HL-60 (cell line): ENCODE measurements around the gene FAH.

Source experiments
- DNase-seq, 2 experiments: peaks; one replicate each; pipeline ENCODE4 v3.0.0-alpha.2; 2010 to 2020; ENCODE audit warnings: low read depth in 1 of 2, low spot score in 1 of 2
- H3K27ac ChIP-seq: fragments of 250-450 bp; sonication (Bioruptor Pico); replicated peaks from 2 replicates; pipeline ENCODE4 v1.5.1; 2020; ENCODE audit warnings: mild to moderate bottlenecking, moderate library complexity
- H3K27me3 ChIP-seq: fragments of 250-450 bp; sonication (Bioruptor Pico); 2 replicates; pipeline ENCODE4 v1.5.1; 2021; ENCODE audit warnings: mild to moderate bottlenecking, moderate library complexity; ENCODE audit not compliant: insufficient read depth, poor library complexity, severe bottlenecking
- H3K4me3 ChIP-seq: replicated peaks from 2 replicates; pipeline ENCODE4 v1.5.1; 2011; ENCODE audit warnings: mild to moderate bottlenecking, control low read depth, low read length; ENCODE audit not compliant: insufficient read depth
- GABPA ChIP-seq: IDR thresholded peaks from 2 replicates; pipeline ENCODE4 v1.6.1; 2012; ENCODE audit warnings: low read depth
- POLR2AphosphoS5 ChIP-seq: IDR thresholded peaks from 2 replicates; pipeline ENCODE4 v1.6.1; 2012; ENCODE audit warnings: low read depth
- REST ChIP-seq: IDR thresholded peaks from 2 replicates; pipeline ENCODE4 v1.6.1; 2012; ENCODE audit warnings: low read depth; ENCODE audit not compliant: insufficient replicate concordance
- SPI1 ChIP-seq: IDR thresholded peaks from 2 replicates; pipeline ENCODE4 v1.6.1; 2012; ENCODE audit warnings: low read depth, mild to moderate bottlenecking, borderline replicate concordance
- TF ChIP-seq, protein P1 (sequence below): IDR thresholded peaks from one replicate; pipeline ENCODE4 v1.5.1; 2011; ENCODE audit warnings: low read length, control low read depth, inconsistent platforms; ENCODE audit not compliant: insufficient read depth

The FAH gene

DNA sequence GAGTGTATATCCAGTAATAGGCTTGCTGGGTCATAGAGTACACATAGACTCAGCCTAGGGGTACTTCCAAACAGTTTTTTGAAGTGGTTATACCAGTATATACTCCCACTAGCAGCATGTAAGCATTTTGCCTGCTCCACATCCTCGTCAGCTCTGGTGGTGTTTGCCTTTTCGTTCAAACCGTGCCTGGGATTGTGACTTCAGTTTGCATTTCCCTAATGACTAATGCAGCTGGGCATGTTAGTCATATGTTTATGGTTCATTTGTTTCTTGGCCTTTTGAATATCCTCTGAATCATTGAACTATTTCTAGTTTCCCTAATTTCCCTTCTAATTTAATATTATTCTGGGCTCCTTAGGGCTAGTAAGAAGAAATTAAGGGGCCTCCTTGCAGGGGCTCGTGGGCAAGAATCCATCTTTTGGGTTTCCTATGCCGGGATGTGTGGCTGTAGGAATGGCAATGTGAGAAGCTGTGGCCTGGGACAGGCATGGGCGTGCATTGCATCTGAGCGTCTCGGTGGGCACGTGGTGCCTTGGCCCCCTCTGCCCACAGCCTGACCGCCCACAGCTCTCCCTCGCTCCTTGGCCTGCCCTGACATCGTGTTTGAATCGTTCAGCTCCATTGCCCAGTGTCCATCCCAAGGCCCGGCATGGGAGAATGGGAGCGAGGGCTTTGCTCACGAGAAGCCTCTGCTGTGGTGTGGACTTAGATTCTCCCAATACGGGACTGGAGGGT is 26.4 kb downstream of the FAH start:
- no peak overlapping the region for H3K4me3 ChIP-seq
- no peak for DNase-seq
- H3K27ac ChIP-seq: no peak overlapping the region
- H3K27me3 ChIP-seq: no peaks in the 10 kb centered on the region
- TF ChIP-seq REST (no peak), SPI1 (no peak), GABPA (no peak), POLR2AphosphoS5 (no peak)
- TF ChIP-seq, protein P1, sequence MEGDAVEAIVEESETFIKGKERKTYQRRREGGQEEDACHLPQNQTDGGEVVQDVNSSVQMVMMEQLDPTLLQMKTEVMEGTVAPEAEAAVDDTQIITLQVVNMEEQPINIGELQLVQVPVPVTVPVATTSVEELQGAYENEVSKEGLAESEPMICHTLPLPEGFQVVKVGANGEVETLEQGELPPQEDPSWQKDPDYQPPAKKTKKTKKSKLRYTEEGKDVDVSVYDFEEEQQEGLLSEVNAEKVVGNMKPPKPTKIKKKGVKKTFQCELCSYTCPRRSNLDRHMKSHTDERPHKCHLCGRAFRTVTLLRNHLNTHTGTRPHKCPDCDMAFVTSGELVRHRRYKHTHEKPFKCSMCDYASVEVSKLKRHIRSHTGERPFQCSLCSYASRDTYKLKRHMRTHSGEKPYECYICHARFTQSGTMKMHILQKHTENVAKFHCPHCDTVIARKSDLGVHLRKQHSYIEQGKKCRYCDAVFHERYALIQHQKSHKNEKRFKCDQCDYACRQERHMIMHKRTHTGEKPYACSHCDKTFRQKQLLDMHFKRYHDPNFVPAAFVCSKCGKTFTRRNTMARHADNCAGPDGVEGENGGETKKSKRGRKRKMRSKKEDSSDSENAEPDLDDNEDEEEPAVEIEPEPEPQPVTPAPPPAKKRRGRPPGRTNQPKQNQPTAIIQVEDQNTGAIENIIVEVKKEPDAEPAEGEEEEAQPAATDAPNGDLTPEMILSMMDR: no peak

GRCh38 chr15:80179935-80180334 is 27.1 kb downstream of the FAH start:
- DNase-seq: no peak
- Histone ChIP-seq H3K27me3 (no peaks in the 10 kb centered on the region), H3K27ac (no peak overlapping the region), H3K4me3 (no peak overlapping the region)
- TF ChIP-seq POLR2AphosphoS5 (no peak), SPI1 (no peak), REST (no peak), GABPA (no peak)
- TF ChIP-seq, protein P1: no peak

GRCh38 chr15:80180468-80180867 is 27.7 kb downstream of the FAH start:
- no peaks in the 10 kb centered on the region for H3K27me3 ChIP-seq
- H3K27ac ChIP-seq: no peak overlapping the region
- no peak for TF ChIP-seq GABPA
- H3K4me3 ChIP-seq: no peak overlapping the region
- DNase-seq: no peak

- H3K27ac ChIP-seq: no peak overlapping the region
- TF ChIP-seq POLR2AphosphoS5: no peak
- TF ChIP-seq SPI1: no peak
- TF ChIP-seq GABPA: no peak
- TF ChIP-seq, protein P1: no peak
- no peak for TF ChIP-seq REST
- no peak overlapping the region for H3K4me3 ChIP-seq
- no peaks in the 10 kb centered on the region for H3K27me3 ChIP-seq
- no peak for DNase-seq
Measured at GRCh38 chr15:80180986-80181385, 28.2 kb downstream of the FAH start.
